Measurements from ENCODE around the gene NDUFB5.
A peak's percentile ranks its signal among the peaks of the same experiment; 100 is the strongest.
"Not testable (repeated sequence)": the region's sequence is repeated elsewhere in the genome, so short reads cannot be mapped to it uniquely, and the experiment has no call there.

NDUFB5 gene

DNA sequence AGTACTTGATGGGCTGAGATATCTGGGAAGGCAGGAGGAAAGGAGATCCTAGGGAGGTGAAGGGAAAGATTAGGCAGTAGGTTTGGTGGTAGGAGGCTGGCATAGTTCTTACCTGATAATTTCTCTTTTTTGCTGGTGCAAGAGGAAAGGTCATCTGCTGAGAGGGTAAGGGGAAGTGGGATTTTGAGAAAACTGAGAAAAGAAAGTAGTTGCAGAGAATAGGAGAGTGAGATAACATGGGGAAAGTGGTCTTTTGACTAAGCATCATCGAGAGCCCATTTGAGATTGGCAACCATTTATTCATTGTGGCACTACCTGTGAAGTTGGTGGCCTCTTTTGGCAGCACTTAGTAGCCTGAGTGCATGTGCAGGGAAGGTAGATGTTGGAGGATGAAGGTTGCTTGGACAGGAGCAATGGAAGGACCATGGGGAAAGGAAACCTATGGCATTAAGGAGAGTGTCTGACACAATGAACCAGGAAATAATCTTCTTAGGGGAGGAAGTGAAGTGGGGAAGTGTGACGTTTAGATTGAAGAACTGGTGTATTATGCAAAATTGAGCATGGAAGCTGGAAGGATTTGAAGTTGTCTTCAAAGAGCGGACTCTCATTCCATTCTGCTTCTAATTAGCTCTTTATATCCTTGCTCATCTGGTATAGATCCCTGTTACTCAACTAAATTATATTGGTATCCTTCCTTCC is 26.3 kb downstream of the NDUFB5 start:
- 60 to 77% methylated on average over 3 of the region's 3 CpGs for WGBS, 2 experiments (ENCODE audit: insufficient coverage in 2 of 2)
- H3K9me3 ChIP-seq (ENCODE audit: control insufficient read depth, low read length): no peaks in the 10 kb centered on the region
- H3K4me1 ChIP-seq (ENCODE audit: control insufficient read depth, insufficient read depth, low read length, poor library complexity, severe bottlenecking): no peaks in the 10 kb centered on the region
- H3K36me3 ChIP-seq (ENCODE audit: control insufficient read depth, insufficient read depth, low read length): peaks cover 2% of the 10 kb centered on the region
- no peak overlapping the region for H3K4me3 ChIP-seq (ENCODE audit: extremely low read depth, insufficient read depth, low read length, poor library complexity, severe bottlenecking)
- no peak overlapping the region for H3K27ac ChIP-seq (ENCODE audit: low read depth, low read length, severe bottlenecking)

DNA sequence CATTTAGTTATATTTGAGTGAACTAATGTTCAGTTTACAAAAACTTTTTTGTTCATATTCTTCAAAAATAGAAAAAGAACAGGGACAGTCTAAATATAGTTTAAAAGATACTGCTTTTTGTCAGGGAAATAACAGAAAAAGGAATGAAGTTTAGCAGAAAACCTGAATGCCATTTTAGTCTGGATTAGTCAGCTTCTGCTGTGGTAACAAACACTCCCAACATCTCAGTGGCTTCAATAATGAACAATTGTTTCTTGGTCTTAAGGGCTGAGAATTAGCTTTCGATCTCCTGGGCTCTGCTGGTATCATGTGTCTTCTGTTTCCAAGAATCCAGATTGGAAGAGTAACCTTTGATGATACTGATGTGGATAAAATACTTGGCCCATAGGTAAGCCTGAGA is 35.9 kb downstream of the NDUFB5 start:
- Histone ChIP-seq H3K9me3 (ENCODE audit: control insufficient read depth, low read length) (no peaks in the 10 kb centered on the region), H3K36me3 (ENCODE audit: control insufficient read depth, insufficient read depth, low read length) (no peaks in the 10 kb centered on the region), H3K27ac (ENCODE audit: low read depth, low read length, severe bottlenecking) (no peak overlapping the region), H3K4me3 (ENCODE audit: extremely low read depth, insufficient read depth, low read length, poor library complexity, severe bottlenecking) (no peak overlapping the region), H3K4me1 (ENCODE audit: control insufficient read depth, insufficient read depth, low read length, poor library complexity, severe bottlenecking) (peaks cover 4% of the 10 kb centered on the region)
- WGBS, 2 experiments (ENCODE audit: insufficient coverage in 2 of 2): 100% methylated on average over 1 of the region's 1 CpG

DNA sequence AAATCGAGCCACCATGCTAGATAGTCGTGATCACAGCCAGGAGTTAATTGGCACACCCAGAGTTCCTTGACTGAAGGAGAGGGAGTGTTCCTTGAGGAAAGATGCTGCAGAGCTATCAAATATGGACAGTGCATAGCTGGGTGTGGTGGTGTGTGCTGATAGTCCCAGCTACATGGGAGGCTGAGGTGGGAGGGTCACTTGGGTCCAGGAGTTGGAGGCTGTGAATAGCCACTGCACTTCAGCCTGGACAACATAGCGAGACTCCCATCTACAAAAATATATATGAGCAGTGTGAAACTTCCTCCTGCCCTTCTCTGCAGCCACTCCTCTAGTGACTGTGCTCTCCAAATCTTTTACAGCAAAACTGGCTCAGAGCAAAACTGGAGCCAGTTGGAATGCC is 38.3 kb downstream of the NDUFB5 start:
- H3K4me1 ChIP-seq (ENCODE audit: control insufficient read depth, insufficient read depth, low read length, poor library complexity, severe bottlenecking): peaks cover 4% of the 10 kb centered on the region
- H3K9me3 ChIP-seq (ENCODE audit: control insufficient read depth, low read length): no peaks in the 10 kb centered on the region
- 80 to 83% methylated on average over 1 of the region's 3 CpGs for WGBS, 2 experiments (ENCODE audit: insufficient coverage in 2 of 2)
- H3K4me3 ChIP-seq (ENCODE audit: extremely low read depth, insufficient read depth, low read length, poor library complexity, severe bottlenecking): no peak overlapping the region
- H3K36me3 ChIP-seq (ENCODE audit: control insufficient read depth, insufficient read depth, low read length): no peaks in the 10 kb centered on the region
- no peak overlapping the region for H3K27ac ChIP-seq (ENCODE audit: low read depth, low read length, severe bottlenecking)

DNA sequence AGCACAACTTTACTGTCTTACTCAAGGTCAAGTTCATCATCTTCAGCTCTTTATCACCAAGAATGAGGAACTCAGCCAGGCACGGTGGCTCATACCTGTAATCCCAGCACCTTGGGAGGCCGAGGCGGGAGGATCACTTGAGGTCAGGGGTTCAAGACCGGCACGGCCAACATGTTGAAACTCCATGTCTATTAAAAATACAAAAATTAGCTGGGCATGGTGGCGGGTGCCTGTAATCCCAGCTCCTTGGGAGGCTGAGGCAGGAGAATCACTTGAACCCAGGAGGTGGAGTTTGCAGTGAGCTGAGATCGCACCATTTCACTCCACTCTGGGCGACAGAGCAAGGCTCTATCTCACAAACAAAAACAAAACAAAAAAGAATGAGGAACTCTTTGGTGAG is 39.2 kb downstream of the NDUFB5 start:
- H3K9me3 ChIP-seq (ENCODE audit: control insufficient read depth, low read length); H3K36me3 ChIP-seq (ENCODE audit: control insufficient read depth, insufficient read depth, low read length); H3K4me3 ChIP-seq (ENCODE audit: extremely low read depth, insufficient read depth, low read length, poor library complexity, severe bottlenecking); H3K4me1 ChIP-seq (ENCODE audit: control insufficient read depth, insufficient read depth, low read length, poor library complexity, severe bottlenecking); H3K27ac ChIP-seq (ENCODE audit: low read depth, low read length, severe bottlenecking): not testable (repeated sequence)
- WGBS, 2 experiments (ENCODE audit: insufficient coverage in 2 of 2): 92 to 94% methylated on average over 4 of the region's 8 CpGs

DNA sequence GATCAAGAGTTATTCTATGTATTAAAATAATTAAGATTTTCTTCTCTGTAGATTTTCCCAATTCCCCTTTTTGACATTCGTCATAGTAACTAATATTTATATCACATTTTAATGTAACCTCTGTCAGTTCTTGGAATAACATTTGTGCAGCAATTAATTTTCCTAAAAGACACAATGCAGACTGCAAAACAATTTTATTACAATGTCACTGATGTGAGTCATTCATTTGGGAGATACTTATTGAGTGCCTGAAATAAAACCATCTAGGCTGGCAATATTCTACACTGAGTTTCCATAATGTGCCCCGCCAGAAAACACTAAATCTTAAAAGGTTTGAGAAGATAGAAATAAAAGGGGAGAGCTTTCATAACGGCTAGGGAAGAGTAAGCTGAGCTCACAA is 41.6 kb downstream of the NDUFB5 start:
- peaks cover 4% of the 10 kb centered on the region for H3K4me1 ChIP-seq (ENCODE audit: control insufficient read depth, insufficient read depth, low read length, poor library complexity, severe bottlenecking)
- no peak overlapping the region for H3K27ac ChIP-seq (ENCODE audit: low read depth, low read length, severe bottlenecking)
- H3K9me3 ChIP-seq (ENCODE audit: control insufficient read depth, low read length): no peaks in the 10 kb centered on the region
- 92 to 100% methylated on average over 1 to 2 of the region's 3 CpGs for WGBS, 2 experiments (ENCODE audit: insufficient coverage in 2 of 2)
- H3K4me3 ChIP-seq (ENCODE audit: extremely low read depth, insufficient read depth, low read length, poor library complexity, severe bottlenecking): no peak overlapping the region
- no peaks in the 10 kb centered on the region for H3K36me3 ChIP-seq (ENCODE audit: control insufficient read depth, insufficient read depth, low read length)

DNA sequence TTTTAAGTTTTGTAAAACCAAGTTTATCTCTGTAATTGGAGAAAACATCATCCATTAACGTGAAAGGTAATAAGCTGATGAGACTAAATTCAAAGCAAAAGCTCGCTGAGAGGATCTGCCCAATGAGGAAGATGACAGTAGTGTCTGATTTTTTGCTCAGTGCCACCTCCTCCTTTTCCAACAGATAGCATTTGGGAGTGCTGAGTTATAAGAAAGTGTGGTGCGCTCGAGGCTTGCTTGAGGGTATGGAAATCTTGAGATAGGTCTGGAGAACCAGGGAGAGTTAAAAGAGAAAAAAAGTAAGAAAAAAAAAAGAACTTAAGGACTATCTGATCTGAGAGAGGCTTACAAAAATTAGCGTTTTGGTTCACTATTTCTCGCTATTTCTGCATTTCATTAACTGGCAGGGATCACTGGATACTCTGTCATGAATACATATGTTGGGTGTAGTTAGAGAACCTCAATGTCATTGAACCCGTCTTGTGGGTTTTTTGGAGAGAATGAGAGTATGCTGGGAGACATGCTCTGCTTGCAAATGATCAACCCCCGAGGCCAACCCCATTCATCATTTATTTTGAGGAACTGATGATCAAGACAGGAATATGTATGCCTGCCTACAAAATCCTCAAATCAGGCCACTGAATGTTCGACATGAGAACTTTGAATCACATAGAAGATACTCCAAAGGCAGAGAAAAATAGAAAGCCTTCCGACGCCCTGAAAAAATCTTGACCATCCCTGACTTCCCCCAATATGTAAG is 47.3 kb downstream of the NDUFB5 start:
- Histone ChIP-seq H3K36me3 (ENCODE audit: control insufficient read depth, insufficient read depth, low read length) (peaks cover 9% of the 10 kb centered on the region), H3K4me3 (ENCODE audit: extremely low read depth, insufficient read depth, low read length, poor library complexity, severe bottlenecking) (peak overlapping the region; percentile 73), H3K4me1 (ENCODE audit: control insufficient read depth, insufficient read depth, low read length, poor library complexity, severe bottlenecking) (peaks cover 4% of the 10 kb centered on the region), H3K9me3 (ENCODE audit: control insufficient read depth, low read length) (no peaks in the 10 kb centered on the region), H3K27ac (ENCODE audit: low read depth, low read length, severe bottlenecking) (peak overlapping the region; percentile 92)
- 51 to 65% methylated on average over 9 of the region's 11 CpGs for WGBS, 2 experiments (ENCODE audit: insufficient coverage in 2 of 2)

DNA sequence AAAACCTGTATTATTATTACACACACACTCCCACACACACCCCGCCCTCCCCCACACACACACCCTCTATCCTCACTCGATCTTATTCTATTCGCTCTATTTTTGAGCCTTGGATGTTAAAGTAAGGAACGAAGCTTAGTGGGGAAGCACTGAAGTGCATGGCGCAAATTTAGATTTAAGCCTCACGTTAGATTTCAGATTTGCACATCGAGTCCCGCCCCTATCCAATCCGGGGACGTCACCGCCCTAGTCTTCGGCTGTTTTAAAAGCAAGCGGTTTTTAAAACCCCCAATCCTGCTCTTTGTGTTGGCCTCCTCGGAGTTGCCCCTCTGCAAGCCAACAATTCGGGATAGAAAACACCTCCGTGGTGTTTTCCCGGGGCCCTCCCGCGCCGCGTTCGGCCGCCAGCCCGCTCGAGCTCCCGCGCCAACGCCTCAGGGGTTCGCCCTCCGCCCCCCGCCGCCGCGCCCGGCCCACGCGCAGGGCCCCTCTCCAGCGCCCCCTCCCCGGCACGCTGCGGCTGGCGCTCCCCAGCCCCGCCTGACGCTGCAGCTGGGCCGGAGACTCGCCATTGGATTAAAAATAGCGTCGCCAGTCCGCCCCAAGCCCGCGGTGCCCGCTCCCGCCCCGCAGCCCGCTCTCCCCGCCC is 48.0 kb downstream of the NDUFB5 start, which contains the start of gene USP13:
Gene USP13 (plus strand): TSS at position 594 of the 649 bp plus-strand sequence. CDS start 186 bp downstream, outside the sequence.
- Histone ChIP-seq H3K36me3 (ENCODE audit: control insufficient read depth, insufficient read depth, low read length) (peaks cover 9% of the 10 kb centered on the region), H3K4me3 (ENCODE audit: extremely low read depth, insufficient read depth, low read length, poor library complexity, severe bottlenecking) (peak within 1 kb of the TSS; percentile 73), H3K4me1 (ENCODE audit: control insufficient read depth, insufficient read depth, low read length, poor library complexity, severe bottlenecking) (peaks cover 4% of the 10 kb centered on the region), H3K27ac (ENCODE audit: low read depth, low read length, severe bottlenecking) (peak within 1 kb of the TSS; percentile 92), H3K9me3 (ENCODE audit: control insufficient read depth, low read length) (no peaks in the 10 kb centered on the region)
- 1 to 2% methylated on average over 36 to 37 of the region's 56 CpGs for WGBS, 2 experiments (ENCODE audit: insufficient coverage in 2 of 2)

DNA sequence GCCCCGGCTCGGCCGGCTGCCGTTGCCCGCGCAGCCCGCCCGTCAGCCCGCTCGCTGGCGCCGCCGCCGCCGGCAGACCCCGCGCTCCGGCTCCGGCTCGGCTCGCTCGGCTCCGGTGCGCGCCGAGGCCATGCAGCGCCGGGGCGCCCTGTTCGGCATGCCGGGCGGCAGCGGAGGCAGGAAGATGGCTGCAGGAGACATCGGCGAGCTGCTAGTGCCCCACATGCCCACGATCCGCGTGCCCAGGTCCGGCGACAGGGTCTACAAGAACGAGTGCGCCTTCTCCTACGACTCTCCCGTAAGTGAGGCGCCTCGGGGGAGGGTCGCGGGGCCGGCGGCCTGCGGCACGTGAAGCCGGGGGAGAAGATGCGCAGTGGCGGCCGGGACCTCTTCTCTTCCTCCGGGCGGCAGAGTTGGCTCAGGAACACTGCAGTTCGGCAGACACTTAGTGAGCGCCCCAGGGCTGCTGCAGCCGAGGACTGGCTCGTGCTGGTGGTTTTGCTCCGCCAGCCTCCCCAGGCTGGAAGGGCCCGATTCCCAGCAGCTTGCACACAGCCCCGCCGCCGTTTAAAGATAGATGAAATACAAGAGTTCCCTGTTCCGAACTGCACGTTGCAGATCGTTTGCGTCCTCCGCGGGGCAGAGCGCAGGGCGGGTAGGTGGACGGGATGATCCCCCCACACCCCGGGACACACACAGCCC is 48.7 kb downstream of the NDUFB5 start:
- peaks cover 4% of the 10 kb centered on the region for H3K4me1 ChIP-seq (ENCODE audit: control insufficient read depth, insufficient read depth, low read length, poor library complexity, severe bottlenecking)
- peak overlapping the region; percentile 73 for H3K4me3 ChIP-seq (ENCODE audit: extremely low read depth, insufficient read depth, low read length, poor library complexity, severe bottlenecking)
- H3K27ac ChIP-seq (ENCODE audit: low read depth, low read length, severe bottlenecking): peak overlapping the region; percentile 92
- WGBS, 2 experiments (ENCODE audit: insufficient coverage in 2 of 2): 0% methylated on average over 55 to 72 of the region's 77 CpGs
- no peaks in the 10 kb centered on the region for H3K9me3 ChIP-seq (ENCODE audit: control insufficient read depth, low read length)
- H3K36me3 ChIP-seq (ENCODE audit: control insufficient read depth, insufficient read depth, low read length): peaks cover 9% of the 10 kb centered on the region

DNA sequence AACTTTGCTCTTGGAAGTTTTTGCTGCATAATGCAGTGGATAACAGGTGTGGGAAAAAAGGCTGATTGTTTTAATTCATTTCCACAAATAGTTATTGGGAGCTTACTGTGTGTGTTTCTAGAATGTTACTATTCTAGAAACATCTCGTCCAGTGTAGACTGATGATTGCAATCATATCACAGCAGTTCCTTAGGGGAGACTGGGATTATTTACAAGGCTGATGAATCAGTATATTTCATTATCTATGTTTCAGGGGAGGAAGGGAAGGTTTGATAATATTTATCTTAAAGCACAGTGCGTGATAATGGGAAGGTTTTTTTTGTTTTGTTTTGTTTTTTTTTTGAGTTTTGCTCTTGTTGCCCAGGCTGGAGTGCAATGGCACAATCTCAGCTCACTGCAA is 50.6 kb downstream of the NDUFB5 start:
- Histone ChIP-seq H3K4me1 (ENCODE audit: control insufficient read depth, insufficient read depth, low read length, poor library complexity, severe bottlenecking) (peaks cover 4% of the 10 kb centered on the region), H3K4me3 (ENCODE audit: extremely low read depth, insufficient read depth, low read length, poor library complexity, severe bottlenecking) (no peak overlapping the region), H3K27ac (ENCODE audit: low read depth, low read length, severe bottlenecking) (no peak overlapping the region), H3K36me3 (ENCODE audit: control insufficient read depth, insufficient read depth, low read length) (peaks cover 9% of the 10 kb centered on the region), H3K9me3 (ENCODE audit: control insufficient read depth, low read length) (no peaks in the 10 kb centered on the region)
- 100% methylated on average over 1 to 2 of the region's 2 CpGs for WGBS, 2 experiments (ENCODE audit: insufficient coverage in 2 of 2)

DNA sequence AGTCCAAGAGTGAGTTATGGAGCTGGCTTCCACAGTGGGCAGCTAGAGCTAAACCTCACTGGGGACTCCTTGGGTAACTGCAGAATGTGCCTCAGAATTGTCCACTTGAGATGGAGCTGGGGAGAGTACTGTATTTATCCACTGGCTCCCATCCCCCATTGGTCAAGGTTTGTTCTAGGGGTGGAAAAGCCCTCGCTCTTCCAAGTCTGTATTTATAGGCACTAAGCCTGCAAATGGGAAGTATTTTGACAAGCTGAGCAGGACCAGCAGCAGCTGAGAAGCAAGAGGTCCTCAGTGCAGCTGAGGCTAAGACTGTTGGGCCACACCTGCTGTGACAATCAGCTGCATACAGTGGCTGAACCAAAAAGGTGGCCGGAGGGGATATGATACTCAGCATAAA is 54.0 kb downstream of the NDUFB5 start:
- Histone ChIP-seq H3K4me3 (ENCODE audit: extremely low read depth, insufficient read depth, low read length, poor library complexity, severe bottlenecking) (no peak overlapping the region), H3K4me1 (ENCODE audit: control insufficient read depth, insufficient read depth, low read length, poor library complexity, severe bottlenecking) (no peaks in the 10 kb centered on the region), H3K27ac (ENCODE audit: low read depth, low read length, severe bottlenecking) (no peak overlapping the region), H3K9me3 (ENCODE audit: control insufficient read depth, low read length) (no peaks in the 10 kb centered on the region), H3K36me3 (ENCODE audit: control insufficient read depth, insufficient read depth, low read length) (peaks cover 9% of the 10 kb centered on the region)
- no CpG with 5 or more reads among the region's 2 CpGs for WGBS, 2 experiments (ENCODE audit: insufficient coverage in 2 of 2)

All from mesodermal cell (in vitro differentiated cells).